ENCODE measurements around the gene OSBPL6.
A peak's percentile ranks its signal among the peaks of the same experiment; 100 is the strongest.
"Not testable (repeated sequence)": the region's sequence is repeated elsewhere in the genome, so short reads cannot be mapped to it uniquely, and the experiment has no call there.

The OSBPL6 gene

GRCh38 chr2:178413472-178414265, 219.4 kb downstream of the OSBPL6 start:
- peak; percentile 49 for DNase-seq

- DNase-seq = no peak
These were observed 220.2 kb downstream of the OSBPL6 start for GRCh38 chr2:178414266-178415247.

- no peak for DNase-seq
These were observed 221.7 kb downstream of the OSBPL6 start for GRCh38 chr2:178415979-178416378.

GRCh38 chr2:178417916-178418315, 223.6 kb downstream of the OSBPL6 start:
- no peak for DNase-seq

GRCh38 chr2:178418426-178418825, 224.1 kb downstream of the OSBPL6 start:
- no peak for DNase-seq

- DNase-seq = no peak
These were observed 224.8 kb downstream of the OSBPL6 start for GRCh38 chr2:178419123-178419522.

- no peak for DNase-seq
These were observed 226.2 kb downstream of the OSBPL6 start for GRCh38 chr2:178420463-178420999.

GRCh38 chr2:178422097-178422496, 227.8 kb downstream of the OSBPL6 start:
- DNase-seq = no peak

GRCh38 chr2:178423746-178424145, 229.4 kb downstream of the OSBPL6 start:
- not testable (repeated sequence) for DNase-seq

- DNase-seq = no peak
These were observed 231.0 kb downstream of the OSBPL6 start for GRCh38 chr2:178425255-178425827.

- DNase-seq = no peak
These were observed 232.1 kb downstream of the OSBPL6 start for GRCh38 chr2:178426388-178426787.

- DNase-seq = no peak
These were observed 233.1 kb downstream of the OSBPL6 start for GRCh38 chr2:178427458-178427857.

GRCh38 chr2:178428396-178428806, 234.1 kb downstream of the OSBPL6 start:
- no peak for DNase-seq

- DNase-seq = no peak
These were observed 235.0 kb downstream of the OSBPL6 start for GRCh38 chr2:178429336-178429735.

- DNase-seq = no peak
These were observed 242.3 kb downstream of the OSBPL6 start for GRCh38 chr2:178436662-178437061.

GRCh38 chr2:178441426-178441825, 247.1 kb downstream of the OSBPL6 start:
- no peak for DNase-seq

GRCh38 chr2:178448968-178449661, 254.8 kb downstream of the OSBPL6 start:
- no peak for DNase-seq

GRCh38 chr2:178449700-178450523, 255.6 kb downstream of the OSBPL6 start:
- DNase-seq = no peak

- no peak for DNase-seq
These were observed 256.1 kb downstream of the OSBPL6 start for GRCh38 chr2:178450524-178450773.

GRCh38 chr2:178450774-178451525, 256.6 kb downstream of the OSBPL6 start, which contains the start of the genes PJVK and PRKRA:
Gene PJVK (plus strand): TSS chr2:178451378. CDS start chr2:178453410, 2,032 bp downstream.
Gene PRKRA (minus strand): TSS chr2:178451175. CDS start chr2:178451030, 145 bp downstream.
- peak; percentile 88 for DNase-seq

GRCh38 chr2:178452334-178452733, 258.0 kb downstream of the OSBPL6 start:
- no peak for DNase-seq
